ENCODE data around the gene ARCN1.

ARCN1 gene

GRCh38 chr11:118639899-118640298 is 67.7 kb downstream of the ARCN1 start:
- TF ChIP-seq CTCF (IDR thresholded peaks at IDR 0.05; ENCODE audit: insufficient read depth, low read length) (no peak), GABPA (IDR thresholded peaks at IDR 0.05; ENCODE audit: low read depth) (no peak), SPI1 (IDR thresholded peaks at IDR 0.05; ENCODE audit: borderline replicate concordance, low read depth) (no peak), POLR2AphosphoS5 (IDR thresholded peaks at IDR 0.05; ENCODE audit: low read depth) (no peak)
- TF ChIP-seq, protein P1, sequence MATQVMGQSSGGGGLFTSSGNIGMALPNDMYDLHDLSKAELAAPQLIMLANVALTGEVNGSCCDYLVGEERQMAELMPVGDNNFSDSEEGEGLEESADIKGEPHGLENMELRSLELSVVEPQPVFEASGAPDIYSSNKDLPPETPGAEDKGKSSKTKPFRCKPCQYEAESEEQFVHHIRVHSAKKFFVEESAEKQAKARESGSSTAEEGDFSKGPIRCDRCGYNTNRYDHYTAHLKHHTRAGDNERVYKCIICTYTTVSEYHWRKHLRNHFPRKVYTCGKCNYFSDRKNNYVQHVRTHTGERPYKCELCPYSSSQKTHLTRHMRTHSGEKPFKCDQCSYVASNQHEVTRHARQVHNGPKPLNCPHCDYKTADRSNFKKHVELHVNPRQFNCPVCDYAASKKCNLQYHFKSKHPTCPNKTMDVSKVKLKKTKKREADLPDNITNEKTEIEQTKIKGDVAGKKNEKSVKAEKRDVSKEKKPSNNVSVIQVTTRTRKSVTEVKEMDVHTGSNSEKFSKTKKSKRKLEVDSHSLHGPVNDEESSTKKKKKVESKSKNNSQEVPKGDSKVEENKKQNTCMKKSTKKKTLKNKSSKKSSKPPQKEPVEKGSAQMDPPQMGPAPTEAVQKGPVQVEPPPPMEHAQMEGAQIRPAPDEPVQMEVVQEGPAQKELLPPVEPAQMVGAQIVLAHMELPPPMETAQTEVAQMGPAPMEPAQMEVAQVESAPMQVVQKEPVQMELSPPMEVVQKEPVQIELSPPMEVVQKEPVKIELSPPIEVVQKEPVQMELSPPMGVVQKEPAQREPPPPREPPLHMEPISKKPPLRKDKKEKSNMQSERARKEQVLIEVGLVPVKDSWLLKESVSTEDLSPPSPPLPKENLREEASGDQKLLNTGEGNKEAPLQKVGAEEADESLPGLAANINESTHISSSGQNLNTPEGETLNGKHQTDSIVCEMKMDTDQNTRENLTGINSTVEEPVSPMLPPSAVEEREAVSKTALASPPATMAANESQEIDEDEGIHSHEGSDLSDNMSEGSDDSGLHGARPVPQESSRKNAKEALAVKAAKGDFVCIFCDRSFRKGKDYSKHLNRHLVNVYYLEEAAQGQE (IDR thresholded peaks at IDR 0.05; ENCODE audit: insufficient replicate concordance, low read depth) = no peak
- Histone ChIP-seq H3K4me3 (replicated peaks; ENCODE audit: insufficient read depth, low read length) (no peak overlapping the region), H3K27ac (replicated peaks) (no peak overlapping the region), H3K27me3 (ENCODE audit: insufficient read depth, poor library complexity, severe bottlenecking) (peaks cover 12% of the 10 kb centered on the region)
- no peak for DNase-seq (ENCODE audit: low read depth in 1 of 2, low spot score in 1 of 2)

DNA sequence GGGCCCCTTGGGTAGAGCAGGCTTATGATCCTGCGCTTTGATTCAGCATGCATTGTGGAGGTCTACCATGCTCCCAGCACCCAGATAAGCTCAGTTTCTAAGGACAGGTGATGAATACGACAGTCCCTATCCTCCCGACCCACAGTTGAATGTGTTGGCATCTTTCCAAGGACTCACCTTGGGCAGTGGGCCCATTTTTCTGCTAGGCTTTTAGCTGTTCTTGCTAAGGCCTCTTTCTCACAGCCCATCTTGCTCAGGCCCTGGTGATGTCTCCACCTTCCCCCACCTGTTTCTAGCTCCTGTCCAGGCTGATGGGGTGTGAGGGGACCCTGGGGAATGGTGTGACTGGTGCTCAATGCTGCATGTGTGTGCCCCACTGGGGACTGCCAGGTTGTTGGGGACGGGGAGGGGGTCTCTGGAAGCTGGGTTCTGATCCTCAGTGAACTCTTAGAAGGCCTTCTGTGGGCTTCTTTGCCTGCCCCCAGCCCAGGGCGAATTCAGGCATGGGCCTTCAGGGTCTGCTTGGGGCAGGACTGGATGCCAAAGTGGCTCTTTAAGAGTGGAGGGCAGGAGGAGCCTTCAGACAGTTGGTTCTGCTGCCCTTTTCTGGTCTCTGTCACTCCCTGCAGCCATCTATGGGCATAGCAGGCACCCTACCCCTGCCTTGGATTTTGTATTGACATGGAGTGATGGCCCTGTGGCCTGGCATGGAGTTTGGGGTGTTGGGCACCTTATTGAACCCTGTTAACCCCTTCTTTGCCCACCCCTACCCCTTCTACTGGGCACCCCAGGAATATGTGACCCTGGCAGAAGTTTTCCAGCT is 68.3 kb downstream of the ARCN1 start:
- DNase-seq (ENCODE audit: low read depth in 1 of 2, low spot score in 1 of 2) = no peak
- TF ChIP-seq GABPA (IDR thresholded peaks at IDR 0.05; ENCODE audit: low read depth) (no peak), SPI1 (IDR thresholded peaks at IDR 0.05; ENCODE audit: borderline replicate concordance, low read depth) (no peak), POLR2AphosphoS5 (IDR thresholded peaks at IDR 0.05; ENCODE audit: low read depth) (no peak), CTCF (IDR thresholded peaks at IDR 0.05; ENCODE audit: insufficient read depth, low read length) (no peak)
- TF ChIP-seq, protein P1 (IDR thresholded peaks at IDR 0.05; ENCODE audit: insufficient replicate concordance, low read depth) = no peak

GRCh38 chr11:118641397-118642019 is 69.3 kb downstream of the ARCN1 start:
- no peak overlapping the region for H3K4me3 ChIP-seq (replicated peaks; ENCODE audit: insufficient read depth, low read length)
- no peak for DNase-seq (ENCODE audit: low read depth in 1 of 2, low spot score in 1 of 2)
- H3K27ac ChIP-seq (replicated peaks) = no peak overlapping the region
- peaks cover 3% of the 10 kb centered on the region for H3K27me3 ChIP-seq (ENCODE audit: insufficient read depth, poor library complexity, severe bottlenecking)
- TF ChIP-seq POLR2AphosphoS5 (IDR thresholded peaks at IDR 0.05; ENCODE audit: low read depth) (no peak), SPI1 (IDR thresholded peaks at IDR 0.05; ENCODE audit: borderline replicate concordance, low read depth) (no peak), GABPA (IDR thresholded peaks at IDR 0.05; ENCODE audit: low read depth) (no peak), CTCF (IDR thresholded peaks at IDR 0.05; ENCODE audit: insufficient read depth, low read length) (no peak)
- TF ChIP-seq, protein P1 (IDR thresholded peaks at IDR 0.05; ENCODE audit: insufficient replicate concordance, low read depth) = no peak

More for the DNA sequence above, 68.3 kb downstream of the ARCN1 start:
- no peak overlapping the region for H3K4me3 ChIP-seq (replicated peaks; ENCODE audit: insufficient read depth, low read length)
- H3K27me3 ChIP-seq (ENCODE audit: insufficient read depth, poor library complexity, severe bottlenecking) = peaks cover 6% of the 10 kb centered on the region
- no peak overlapping the region for H3K27ac ChIP-seq (replicated peaks)

Measured in HL-60 (cell line).